Esophagus muscularis mucosa (tissue), 3 donors: ENCODE measurements around the gene CCL3.

Experiments
- CTCF ChIP-seq, 3 experiments: fragments of 200-600 bp in 2 of 3; fragments of 450-650 bp in 1 of 3; sonication (generic) in 2 of 3; IDR thresholded peaks; one replicate each; pipeline ENCODE4 v1.5.1; 2017 to 2019; ENCODE audit warnings: antibody characterized with exemption in 3 of 3, mild to moderate bottlenecking in 2 of 3, moderate library complexity in 1 of 3
- POLR2AphosphoS5 ChIP-seq, 2 donors: sonication (generic); formaldehyde crosslinking; IDR thresholded peaks; one replicate each; pipeline ENCODE4 v1.6.1; 2017; ENCODE audit warnings: antibody characterized with exemption in 2 of 2

GRCh38 chr17:36071751-36072150, 18.2 kb downstream of the CCL3 start:
- TF ChIP-seq POLR2AphosphoS5 (IDR thresholded peaks at IDR 0.05) (no peak), CTCF (IDR thresholded peaks at IDR 0.05) (no peak)
